GM18519 (cell line): ENCODE measurements around the gene GAS2L2.

Source experiments
- ATAC-seq: cut with Tn5 transposase; IDR thresholded peaks from one replicate; pipeline ENCODE4 v1.9.1; 2021; ENCODE audit warnings: mild to moderate bottlenecking, moderate library complexity; ENCODE audit not compliant: unreplicated experiment, low FRiP score

Gene GAS2L2

GRCh38 chr17:35730400-35731005 lies 22.5 kb downstream of the GAS2L2 start:
- ATAC-seq = no peak

- ATAC-seq = no peak
These were observed 23.6 kb downstream of the GAS2L2 start for GRCh38 chr17:35729405-35729833.

GRCh38 chr17:35728551-35728950 lies 24.5 kb downstream of the GAS2L2 start:
- no peak for ATAC-seq

- ATAC-seq = no peak
These were observed 25.4 kb downstream of the GAS2L2 start for GRCh38 chr17:35727635-35728034.

GRCh38 chr17:35726953-35727460 lies 26.0 kb downstream of the GAS2L2 start:
- no peak for ATAC-seq

GRCh38 chr17:35726127-35726952 lies 26.7 kb downstream of the GAS2L2 start:
- ATAC-seq = no peak

- ATAC-seq = no peak
These were observed 27.3 kb downstream of the GAS2L2 start for GRCh38 chr17:35725802-35726126.

GRCh38 chr17:35725058-35725457 lies 28.0 kb downstream of the GAS2L2 start:
- no peak for ATAC-seq

GRCh38 chr17:35723735-35724134 lies 29.3 kb downstream of the GAS2L2 start:
- ATAC-seq = no peak

- no peak for ATAC-seq
These were observed 35.6 kb downstream of the GAS2L2 start for GRCh38 chr17:35717475-35717874.

GRCh38 chr17:35716897-35717465 lies 36.1 kb downstream of the GAS2L2 start:
- ATAC-seq = no peak

GRCh38 chr17:35716173-35716572 lies 36.9 kb downstream of the GAS2L2 start:
- ATAC-seq = no peak

GRCh38 chr17:35715416-35715815 lies 37.6 kb downstream of the GAS2L2 start:
- ATAC-seq = no peak

GRCh38 chr17:35714988-35715387 lies 38.1 kb downstream of the GAS2L2 start:
- ATAC-seq = no peak

- no peak for ATAC-seq
These were observed 39.8 kb downstream of the GAS2L2 start for GRCh38 chr17:35713069-35713728.

- no peak for ATAC-seq
These were observed 42.1 kb downstream of the GAS2L2 start for GRCh38 chr17:35710950-35711349.

GRCh38 chr17:35709874-35710273 lies 43.2 kb downstream of the GAS2L2 start:
- ATAC-seq = no peak

GRCh38 chr17:35708951-35709350 lies 44.1 kb downstream of the GAS2L2 start:
- ATAC-seq = no peak

- no peak for ATAC-seq
These were observed 44.9 kb downstream of the GAS2L2 start for GRCh38 chr17:35708149-35708548.

- ATAC-seq = no peak
These were observed 47.3 kb downstream of the GAS2L2 start for GRCh38 chr17:35705705-35706104.

- ATAC-seq = no peak
These were observed 47.8 kb downstream of the GAS2L2 start for GRCh38 chr17:35705230-35705629.
